GM19043 (cell line): ENCODE measurements around the gene GCH1.
"Not testable (repeated sequence)": the region's sequence is repeated elsewhere in the genome, so short reads cannot be mapped to it uniquely, and the experiment has no call there.

Source experiments
- ATAC-seq: cut with Tn5 transposase; IDR thresholded peaks from one replicate; pipeline ENCODE4 v1.9.1; 2021; ENCODE audit warnings: low read depth; ENCODE audit not compliant: unreplicated experiment

GCH1 gene

DNA sequence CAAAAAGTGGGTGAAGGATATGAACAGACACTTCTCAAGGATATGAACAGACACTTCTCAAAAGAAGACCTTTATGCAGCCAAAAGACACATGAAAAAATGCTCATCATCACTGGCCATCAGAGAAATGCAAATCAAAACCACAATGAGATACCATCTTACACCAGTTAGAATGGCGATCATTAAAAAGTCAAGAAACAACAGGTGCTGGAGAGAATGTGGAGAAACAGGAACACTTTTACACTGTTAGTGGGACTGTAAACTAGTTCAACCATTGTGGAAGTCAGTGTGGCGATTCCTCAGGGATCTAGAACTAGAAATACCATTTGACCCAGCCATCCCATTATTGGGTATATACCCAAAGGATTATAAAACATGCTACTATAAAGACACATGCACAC, 27.0 kb downstream of the GCH1 start:
- ATAC-seq = not testable (repeated sequence)

- not testable (repeated sequence) for ATAC-seq
These were observed 32.2 kb downstream of the GCH1 start for GRCh38 chr14:54870154-54871090.

GRCh38 chr14:54867011-54867410, 35.6 kb downstream of the GCH1 start:
- no peak for ATAC-seq

DNA sequence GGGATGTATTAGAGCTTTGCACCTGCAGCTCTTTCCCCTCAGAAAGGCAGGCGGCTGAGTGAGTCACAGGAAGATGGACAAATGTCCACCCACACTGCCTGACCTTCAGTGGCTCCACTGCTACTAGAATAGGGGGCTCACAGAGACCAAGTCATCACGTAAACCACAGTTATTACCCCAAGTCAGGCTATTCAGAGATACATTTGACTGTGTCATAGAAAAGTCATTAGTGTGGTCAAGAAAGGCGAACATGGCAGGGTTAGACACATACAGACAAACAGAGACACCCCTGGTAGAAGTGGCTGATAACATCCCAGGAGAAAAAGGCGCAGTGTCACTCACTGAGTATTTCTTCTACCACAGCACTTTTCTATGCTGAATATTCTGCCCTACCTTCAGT, 36.0 kb downstream of the GCH1 start:
- ATAC-seq = no peak

- no peak for ATAC-seq
These were observed 38.1 kb downstream of the GCH1 start for GRCh38 chr14:54864526-54864925.

GRCh38 chr14:54857830-54858269, 44.8 kb downstream of the GCH1 start:
- peak; percentile 67 for ATAC-seq

DNA sequence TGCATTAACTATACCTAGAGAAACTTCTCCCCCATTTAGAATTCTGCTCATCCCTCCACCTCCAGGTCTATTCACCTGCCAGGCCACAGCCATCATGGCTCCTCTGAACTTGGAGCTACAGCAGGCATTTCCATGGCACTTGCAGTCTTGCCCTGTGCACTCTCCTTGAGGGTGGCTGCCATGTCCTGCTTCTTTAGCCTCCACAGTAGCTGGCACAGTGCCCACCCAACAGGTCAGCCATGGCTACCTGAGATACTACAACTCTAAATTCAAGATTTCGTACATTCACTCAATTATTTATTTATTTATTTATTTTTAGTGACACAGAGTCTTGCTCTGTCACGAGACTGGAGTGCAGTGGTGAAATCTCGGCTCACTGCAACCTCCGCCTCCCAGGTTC, 46.5 kb downstream of the GCH1 start:
- ATAC-seq = no peak

GRCh38 chr14:54854181-54854580, 48.4 kb downstream of the GCH1 start:
- ATAC-seq = peak; percentile 50

DNA sequence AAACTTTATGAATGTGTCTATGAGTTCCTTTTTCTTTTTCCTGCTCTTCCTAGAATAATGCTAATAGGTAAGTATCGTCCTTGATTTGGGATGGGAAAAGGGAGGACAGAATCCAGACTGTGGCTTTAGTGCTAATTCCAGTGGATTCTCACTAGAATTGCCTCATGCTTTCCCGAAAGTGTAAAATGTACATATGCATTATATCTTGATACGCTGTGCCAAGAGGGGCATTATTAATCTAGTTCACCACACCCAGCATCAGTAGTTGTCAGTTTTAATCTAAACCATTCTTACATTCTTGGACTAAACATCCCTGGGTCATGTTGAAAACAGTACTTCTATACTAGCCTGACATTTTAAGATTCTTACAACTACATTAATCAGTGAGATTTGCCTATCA, 49.3 kb downstream of the GCH1 start:
- no peak for ATAC-seq

DNA sequence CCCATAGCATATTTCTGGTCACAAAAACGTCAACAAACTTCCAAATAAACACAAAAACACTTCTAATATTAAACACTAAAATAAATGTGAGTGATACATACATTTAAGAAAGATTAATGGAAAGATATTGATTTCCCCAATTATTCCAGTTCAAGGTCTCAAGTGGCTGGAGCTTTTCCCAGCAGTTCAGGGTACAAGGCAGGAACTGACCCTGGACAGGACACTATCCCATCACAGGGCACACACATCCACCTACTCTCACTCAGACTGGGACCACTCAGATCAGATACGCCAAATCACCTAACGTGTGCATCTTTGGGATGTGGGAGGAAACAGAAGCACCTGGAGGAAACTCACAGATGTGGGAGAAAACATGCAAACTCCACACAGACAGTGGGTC, 50.4 kb downstream of the GCH1 start:
- no peak for ATAC-seq

DNA sequence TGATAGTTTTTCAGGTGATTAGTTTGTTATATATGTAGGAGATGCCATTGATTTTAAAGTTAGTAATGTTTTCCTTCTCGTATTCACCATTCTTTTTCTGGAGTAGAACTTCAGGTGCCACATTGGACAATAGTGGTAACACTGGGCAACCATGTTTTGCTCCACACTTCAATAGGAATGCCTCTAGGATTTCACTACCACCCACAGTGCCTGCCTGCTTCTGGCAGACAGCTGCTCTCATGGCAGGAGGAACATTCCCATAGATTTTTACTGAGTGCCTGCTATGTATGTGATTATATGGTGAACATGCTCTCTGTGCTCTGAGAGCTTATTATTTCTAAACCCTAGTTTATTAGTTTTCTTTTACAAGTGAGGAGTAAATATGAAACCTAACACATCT, 53.7 kb downstream of the GCH1 start:
- no peak for ATAC-seq

GRCh38 chr14:54845641-54846040, 57.0 kb downstream of the GCH1 start:
- no peak for ATAC-seq

DNA sequence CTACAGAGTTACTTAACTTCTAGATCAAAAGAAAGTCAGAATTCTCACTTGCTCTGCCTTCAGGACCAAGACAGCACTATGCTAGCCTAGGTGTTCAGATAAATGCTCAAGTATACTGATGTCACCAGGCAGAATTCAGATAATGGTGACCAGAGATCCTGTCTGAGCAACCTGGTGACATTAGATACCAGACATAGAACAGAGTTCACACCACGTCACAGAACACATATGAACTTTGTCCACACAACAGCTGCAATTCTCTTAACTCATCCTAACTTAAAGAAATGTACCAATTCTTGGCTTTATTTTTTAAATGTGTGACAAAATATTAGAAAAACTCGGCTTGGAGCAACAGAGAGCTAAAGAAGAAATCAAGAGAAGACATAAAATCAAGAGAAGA, 58.1 kb downstream of the GCH1 start:
- ATAC-seq = no peak

DNA sequence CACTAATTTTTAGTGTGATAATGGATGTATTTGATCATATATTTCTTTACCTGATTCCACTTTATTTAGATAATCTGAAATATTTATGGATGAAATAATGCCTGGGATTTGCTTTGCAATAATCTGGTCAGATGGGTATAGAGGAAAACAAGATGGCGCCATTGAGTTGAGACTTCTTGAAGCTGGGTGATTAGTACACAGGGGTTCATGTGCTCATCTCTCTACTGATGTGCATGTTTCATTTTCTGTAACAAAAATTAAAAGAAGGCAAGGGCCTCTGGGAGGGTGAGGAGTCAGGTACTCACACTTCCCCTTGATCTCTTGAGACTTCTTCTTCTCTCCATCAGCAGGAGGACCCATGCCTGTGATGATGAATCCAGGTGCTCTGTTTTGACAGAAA, 61.8 kb downstream of the GCH1 start:
- no peak for ATAC-seq

- no peak for ATAC-seq
These were observed 62.3 kb downstream of the GCH1 start for GRCh38 chr14:54840336-54840735.

DNA sequence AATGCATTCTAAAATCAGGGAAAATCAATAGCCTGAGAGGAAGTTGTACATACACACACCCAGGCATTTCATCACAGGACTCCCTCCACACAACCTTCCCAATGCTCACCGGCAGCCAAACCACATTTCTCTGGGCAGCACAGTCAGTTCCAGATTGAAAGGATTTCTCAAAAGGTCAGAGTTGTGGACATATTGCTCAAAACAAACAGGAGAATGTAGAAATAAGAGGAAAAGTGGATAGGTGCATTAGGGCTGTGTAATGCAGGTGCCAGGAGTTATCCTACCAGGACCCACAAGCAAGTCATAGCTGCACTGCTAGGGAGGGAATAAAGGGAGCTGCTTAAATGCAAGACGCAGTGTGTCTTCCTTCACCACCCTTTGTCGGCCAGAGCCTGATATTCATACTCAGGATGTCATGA, 62.9 kb downstream of the GCH1 start:
- ATAC-seq = no peak

DNA sequence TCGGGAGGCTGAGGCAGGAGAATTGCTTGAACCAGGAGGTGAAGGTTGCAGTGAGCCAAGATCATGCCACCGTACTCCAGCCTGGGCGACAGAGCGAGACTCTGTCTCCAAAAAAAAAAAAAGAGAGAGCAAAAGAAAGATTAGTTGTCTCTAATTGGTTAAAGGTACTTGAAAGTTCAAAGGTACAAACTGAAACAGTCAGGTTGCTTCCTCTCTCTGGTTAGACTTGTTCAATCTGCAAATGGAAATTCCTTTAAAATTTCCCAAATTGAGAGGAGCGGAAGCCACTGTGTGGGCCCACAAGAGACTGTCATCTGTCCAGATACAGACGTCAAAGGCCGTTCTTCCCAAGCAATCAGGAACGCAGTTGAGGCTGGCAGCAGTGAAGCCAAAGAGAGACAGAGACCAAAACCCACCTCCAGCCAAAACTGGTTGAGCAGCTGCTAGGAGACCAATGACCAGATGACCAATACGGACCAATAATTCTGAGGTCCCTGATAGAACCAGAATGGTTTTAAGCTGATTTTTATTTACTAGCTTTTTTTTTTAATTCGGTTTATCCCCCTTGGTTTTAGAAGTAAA, 63.6 kb downstream of the GCH1 start:
- no peak for ATAC-seq

DNA sequence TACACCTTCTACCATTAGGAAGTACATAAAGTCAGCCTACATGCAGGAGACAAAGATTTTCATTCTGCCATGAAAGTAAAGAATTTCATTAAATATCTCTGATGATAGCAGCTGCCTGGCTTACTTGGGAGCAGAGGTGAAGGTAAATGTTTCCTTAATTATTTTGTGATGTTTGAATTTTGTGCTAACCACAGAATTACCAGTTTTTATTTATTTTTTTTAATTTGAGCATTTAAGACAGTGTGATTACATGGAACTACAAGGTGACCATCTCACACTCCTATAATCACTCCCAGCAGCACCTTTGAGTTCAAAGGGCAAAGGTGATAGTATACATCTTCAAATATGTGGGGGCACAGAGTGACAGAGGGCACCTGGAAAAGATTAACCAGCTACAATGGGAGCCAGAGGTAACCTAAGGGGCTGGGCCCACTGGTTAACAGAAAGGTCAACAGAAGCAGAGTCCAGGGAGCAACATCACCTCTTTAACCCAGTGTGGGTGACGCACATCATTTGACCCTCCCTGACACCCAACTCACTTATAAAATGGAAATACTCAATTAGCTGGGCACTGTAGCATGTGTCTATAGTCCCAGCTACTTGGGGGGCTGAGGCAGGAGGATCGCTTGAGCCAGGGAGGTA, 65.0 kb downstream of the GCH1 start:
- no peak for ATAC-seq

- ATAC-seq = no peak
These were observed 66.4 kb downstream of the GCH1 start for GRCh38 chr14:54836231-54836630.

GRCh38 chr14:54834727-54835126, 67.9 kb downstream of the GCH1 start:
- no peak for ATAC-seq

DNA sequence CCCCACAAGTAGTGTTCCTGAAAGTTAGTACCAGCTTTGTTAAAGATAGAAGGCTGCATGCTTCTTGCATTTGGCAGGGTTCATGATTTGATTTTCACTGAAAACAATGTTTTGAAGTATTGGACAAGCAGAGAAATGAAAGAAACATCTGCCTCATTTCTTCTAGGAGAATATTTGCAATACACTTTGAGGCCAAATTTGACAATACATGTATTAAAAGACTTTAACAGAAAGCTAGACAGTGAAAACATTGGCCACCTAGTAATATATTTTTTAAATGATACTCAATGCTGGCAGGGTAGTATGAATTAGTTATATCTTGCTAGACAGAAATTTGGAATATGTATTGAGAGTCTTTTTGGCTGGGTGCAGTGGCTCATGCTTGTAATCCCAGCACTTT, 68.5 kb downstream of the GCH1 start:
- ATAC-seq = no peak

GRCh38 chr14:54830650-54831049, 72.0 kb downstream of the GCH1 start:
- no peak for ATAC-seq
